Fibroblast of the aortic adventitia (primary cell): ENCODE data around the gene ARSD. TPM values are rescaled to one million over a fixed set of nuclear protein-coding genes. Genes with fewer than 3 reads are reported as not detected.
"Not testable (repeated sequence)": the region's sequence is repeated elsewhere in the genome, so short reads cannot be mapped to it uniquely, and the experiment has no call there.

Experiments used
- DNase-seq: peaks from one replicate; pipeline ENCODE4 v3.0.0-alpha.2; 2010; ENCODE audit warnings: low read depth
- H3K4me3 ChIP-seq: 2 replicates; pipeline ENCODE4 v1.5.1; 2011; ENCODE audit warnings: low read depth, mild to moderate bottlenecking, control low read depth, low read length, moderate library complexity
- CTCF ChIP-seq: IDR thresholded peaks from 2 replicates; pipeline ENCODE4 v1.5.1; 2011; ENCODE audit warnings: mild to moderate bottlenecking, low read length, control low read depth, inconsistent platforms; ENCODE audit not compliant: insufficient read depth
- total RNA-seq: library from RNA; depleted of rRNA; stranded (reverse); fragments of >200 nt; gene quantifications from 2 replicates; pipeline ENCODE4 v1.2.3, GENCODE V29; 2012; ENCODE audit warnings: low replicate concordance

The ARSD gene
- total RNA-seq, 1 donor = 12.0 TPM

GRCh38 chrX:2955281-2955680, 26.1 kb upstream of the ARSD start:
- H3K4me3 ChIP-seq = no peak overlapping the region
- TF ChIP-seq CTCF = no peak
- no peak for DNase-seq

GRCh38 chrX:2954541-2954940, 25.4 kb upstream of the ARSD start:
- no peak for DNase-seq
- no peak for TF ChIP-seq CTCF
- no peak overlapping the region for H3K4me3 ChIP-seq

GRCh38 chrX:2937942-2938341, 8.8 kb upstream of the ARSD start:
- H3K4me3 ChIP-seq, DNase-seq: not testable (repeated sequence)

GRCh38 chrX:2934715-2935710, 5.9 kb upstream of the ARSD start:
- DNase-seq = no peak
- H3K4me3 ChIP-seq = no peak overlapping the region
- TF ChIP-seq CTCF = no peak

- no peak for TF ChIP-seq CTCF
- DNase-seq = no peak
- no peak overlapping the region for H3K4me3 ChIP-seq
Measured at GRCh38 chrX:2933125-2933900, 4.2 kb upstream of the ARSD start.

- TF ChIP-seq CTCF = no peak
- no peak for DNase-seq
- H3K4me3 ChIP-seq = no peak overlapping the region
Measured at GRCh38 chrX:2931612-2932011, 2.5 kb upstream of the ARSD start.

GRCh38 chrX:2931155-2931554, 2.0 kb upstream of the ARSD start:
- no peak for TF ChIP-seq CTCF
- H3K4me3 ChIP-seq = no peak overlapping the region
- DNase-seq = no peak
